HAP-1 (cell line): Measurements from ENCODE around the gene CEBPE.

Experiments used
- DNase-seq, 2 experiments: peaks; one replicate each; pipeline ENCODE4 v3.0.0-alpha.2; 2016 to 2020; ENCODE audit warnings: low spot score in 2 of 2
- H3K27me3 ChIP-seq: fragments of 250-450 bp; sonication (Bioruptor Pico); 2 replicates; pipeline ENCODE4 v1.5.1; 2020; ENCODE audit warnings: low read depth, mild to moderate bottlenecking, moderate library complexity
- H3K36me3 ChIP-seq: fragments of 250-450 bp; sonication (Bioruptor Pico); replicated peaks from 2 replicates; pipeline ENCODE4 v1.5.1; 2020; ENCODE audit warnings: mild to moderate bottlenecking
- H3K4me1 ChIP-seq: fragments of 250-450 bp; sonication (Bioruptor Pico); 2 replicates; pipeline ENCODE4 v1.5.1; 2020; ENCODE audit warnings: mild to moderate bottlenecking
- H3K4me3 ChIP-seq: fragments of 250-450 bp; sonication (Bioruptor Pico); 2 replicates; pipeline ENCODE4 v1.5.1; 2020; ENCODE audit warnings: mild to moderate bottlenecking, moderate library complexity
- H3K9me3 ChIP-seq: fragments of 250-450 bp; sonication (Bioruptor Pico); 2 replicates; pipeline ENCODE4 v1.5.1; 2020; ENCODE audit warnings: mild to moderate bottlenecking, moderate library complexity
- in situ Hi-C: fragments of 300-500 bp; cut with MboI; formaldehyde crosslinking; loops from 3 replicates; pipeline ENCODE4 v1.14.3; 2020; ENCODE audit warnings: low sequenced_read_pairs, inconsistent platforms, mixed read lengths

CEBPE gene

DNA sequence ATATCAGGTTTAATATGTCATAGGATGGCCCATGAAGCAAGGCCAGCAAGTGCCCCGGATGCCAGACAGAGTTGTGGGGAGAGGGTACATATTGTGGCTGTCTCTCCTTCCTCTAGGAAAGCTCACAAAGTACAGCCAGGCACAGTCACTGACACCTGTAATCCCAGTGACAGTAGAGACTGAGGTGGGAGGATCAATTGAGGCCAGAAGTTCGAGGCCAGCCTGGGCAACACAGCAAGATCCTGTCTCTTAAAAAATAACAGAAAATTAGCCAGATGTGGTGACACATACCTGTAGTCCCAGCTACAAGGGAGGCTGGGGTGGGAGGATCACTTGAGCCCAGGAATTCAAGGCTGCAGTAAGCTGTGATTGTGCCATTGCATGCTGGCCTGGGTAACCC, 32.3 kb upstream of the CEBPE start:
- Histone ChIP-seq H3K27me3 (no peaks in the 10 kb centered on the region), H3K36me3 (no peaks in the 10 kb centered on the region), H3K4me3 (no peak overlapping the region), H3K4me1 (no peaks in the 10 kb centered on the region), H3K9me3 (no peaks in the 10 kb centered on the region)
- DNase-seq: no peak
- in situ Hi-C loops: no loop called here

- Histone ChIP-seq H3K27me3 (no peaks in the 10 kb centered on the region), H3K36me3 (no peaks in the 10 kb centered on the region), H3K4me1 (no peaks in the 10 kb centered on the region), H3K9me3 (no peaks in the 10 kb centered on the region), H3K4me3 (no peak overlapping the region)
- in situ Hi-C loops: no loop called here
- no peak for DNase-seq
Measured at GRCh38 chr14:23149745-23150144, 30.7 kb upstream of the CEBPE start.

DNA sequence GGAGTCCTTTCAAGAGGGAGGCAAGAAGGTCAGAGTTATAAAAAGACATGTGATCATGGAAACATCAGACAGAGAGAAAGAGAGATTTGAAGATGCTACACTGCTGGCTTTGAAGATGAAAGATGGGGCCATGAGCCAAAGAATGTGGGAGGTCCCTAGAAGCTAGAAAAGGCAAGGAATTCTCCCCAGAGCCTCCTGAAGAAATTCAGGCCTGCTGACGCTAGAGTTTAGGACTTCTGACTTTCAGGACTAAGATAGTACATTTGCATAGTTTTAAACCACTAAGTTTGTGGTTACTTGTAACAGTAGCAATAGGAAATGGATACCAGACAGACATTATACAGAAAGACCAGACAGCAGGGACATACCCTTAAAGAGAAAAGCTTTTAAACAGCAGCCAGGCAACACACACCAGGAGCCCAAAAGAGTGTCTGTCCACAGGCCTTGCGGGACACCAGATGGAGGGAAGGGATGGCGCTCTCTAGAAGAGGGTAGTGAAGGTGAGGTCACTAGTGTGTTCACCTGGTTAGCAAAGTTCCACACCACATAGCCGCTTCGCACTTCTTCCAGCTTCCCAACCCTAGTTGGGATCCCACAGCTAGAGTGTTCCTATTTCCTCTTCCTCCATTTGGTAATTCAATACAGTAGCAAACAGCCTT, 29.7 kb upstream of the CEBPE start:
- Histone ChIP-seq H3K27me3 (no peaks in the 10 kb centered on the region), H3K9me3 (no peaks in the 10 kb centered on the region), H3K36me3 (no peaks in the 10 kb centered on the region), H3K4me3 (no peak overlapping the region), H3K4me1 (no peaks in the 10 kb centered on the region)
- no peak for DNase-seq
- in situ Hi-C loops: no loop called here

- no peak overlapping the region for H3K4me3 ChIP-seq
- H3K9me3 ChIP-seq: no peaks in the 10 kb centered on the region
- no peaks in the 10 kb centered on the region for H3K36me3 ChIP-seq
- no peaks in the 10 kb centered on the region for H3K27me3 ChIP-seq
- peaks cover under 1% of the 10 kb centered on the region for H3K4me1 ChIP-seq
- in situ Hi-C loops: no loop called here
- DNase-seq: no peak
Measured at GRCh38 chr14:23147676-23148075, 28.6 kb upstream of the CEBPE start.

DNA sequence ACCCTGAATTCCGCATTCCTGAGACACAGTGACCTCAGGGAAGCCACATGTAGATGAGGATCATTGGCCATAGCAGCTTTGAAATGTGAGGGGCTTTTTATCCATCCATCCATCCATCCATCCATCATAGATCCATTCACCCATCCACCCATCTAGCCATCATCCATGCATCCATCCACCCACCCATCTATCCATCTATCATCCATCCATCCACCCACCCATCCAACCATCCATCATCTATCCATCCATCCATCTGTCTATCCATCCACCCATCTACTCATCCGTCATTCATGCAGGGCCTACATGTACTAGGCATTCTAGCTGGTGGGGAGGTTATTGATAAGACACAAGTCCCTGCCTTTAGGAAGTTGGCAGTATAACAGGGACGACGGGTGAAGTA, 27.9 kb upstream of the CEBPE start:
- H3K9me3 ChIP-seq: no peaks in the 10 kb centered on the region
- no peaks in the 10 kb centered on the region for H3K27me3 ChIP-seq
- in situ Hi-C loops: no loop called here
- H3K4me1 ChIP-seq: peaks cover 8% of the 10 kb centered on the region
- no peak overlapping the region for H3K4me3 ChIP-seq
- H3K36me3 ChIP-seq: no peaks in the 10 kb centered on the region
- DNase-seq: no peak

GRCh38 chr14:23146351-23146910, 27.4 kb upstream of the CEBPE start:
- no peaks in the 10 kb centered on the region for H3K36me3 ChIP-seq
- in situ Hi-C loops: no loop called here
- no peak overlapping the region for H3K4me3 ChIP-seq
- H3K4me1 ChIP-seq: peaks cover 12% of the 10 kb centered on the region
- no peaks in the 10 kb centered on the region for H3K27me3 ChIP-seq
- DNase-seq: no peak
- H3K9me3 ChIP-seq: no peaks in the 10 kb centered on the region

GRCh38 chr14:23145794-23146350, 26.8 kb upstream of the CEBPE start:
- in situ Hi-C loops: no loop called here
- Histone ChIP-seq H3K9me3 (no peaks in the 10 kb centered on the region), H3K27me3 (no peaks in the 10 kb centered on the region), H3K36me3 (no peaks in the 10 kb centered on the region), H3K4me3 (no peak overlapping the region), H3K4me1 (peaks cover 12% of the 10 kb centered on the region)
- no peak for DNase-seq

GRCh38 chr14:23143911-23144310, 24.9 kb upstream of the CEBPE start:
- H3K36me3 ChIP-seq: no peaks in the 10 kb centered on the region
- peaks cover 12% of the 10 kb centered on the region for H3K4me1 ChIP-seq
- H3K4me3 ChIP-seq: no peak overlapping the region
- in situ Hi-C loops: no loop called here
- H3K27me3 ChIP-seq: no peaks in the 10 kb centered on the region
- DNase-seq: no peak
- no peaks in the 10 kb centered on the region for H3K9me3 ChIP-seq

GRCh38 chr14:23142826-23143225, 23.8 kb upstream of the CEBPE start:
- peaks cover 12% of the 10 kb centered on the region for H3K4me1 ChIP-seq
- H3K36me3 ChIP-seq: no peaks in the 10 kb centered on the region
- no peak overlapping the region for H3K4me3 ChIP-seq
- in situ Hi-C loops: no loop called here
- DNase-seq: no peak
- H3K27me3 ChIP-seq: no peaks in the 10 kb centered on the region
- no peaks in the 10 kb centered on the region for H3K9me3 ChIP-seq

- no peaks in the 10 kb centered on the region for H3K27me3 ChIP-seq
- no peaks in the 10 kb centered on the region for H3K36me3 ChIP-seq
- no peak overlapping the region for H3K4me3 ChIP-seq
- H3K4me1 ChIP-seq: peaks cover 12% of the 10 kb centered on the region
- in situ Hi-C loops: no loop called here
- DNase-seq: peak; percentile 74 to 86
- no peaks in the 10 kb centered on the region for H3K9me3 ChIP-seq
Measured at GRCh38 chr14:23141706-23142444, 22.8 kb upstream of the CEBPE start.

DNA sequence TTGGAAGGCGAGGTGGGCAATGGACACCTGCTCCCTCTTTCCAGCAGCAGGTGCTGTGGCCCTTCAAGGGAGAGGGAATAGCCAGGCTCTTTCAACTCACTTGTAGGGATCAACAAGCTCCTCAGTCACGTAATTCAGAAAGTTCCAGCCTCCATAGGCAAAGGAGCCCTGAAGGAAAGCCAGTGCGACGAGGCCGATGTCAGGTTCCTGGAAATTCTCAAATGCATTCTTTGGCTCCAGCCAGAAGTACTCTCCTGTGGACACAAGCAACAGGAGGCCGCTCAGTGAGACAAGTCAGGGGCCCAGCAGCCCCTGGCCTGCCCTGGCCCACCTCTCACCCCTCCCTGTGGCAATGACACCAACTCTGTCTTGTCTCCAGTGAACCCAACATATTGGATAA, 21.3 kb upstream of the CEBPE start:
- Histone ChIP-seq H3K27me3 (no peaks in the 10 kb centered on the region), H3K36me3 (no peaks in the 10 kb centered on the region), H3K4me3 (no peak overlapping the region), H3K4me1 (peaks cover 12% of the 10 kb centered on the region), H3K9me3 (no peaks in the 10 kb centered on the region)
- in situ Hi-C loops: no loop called here
- DNase-seq: no peak

DNA sequence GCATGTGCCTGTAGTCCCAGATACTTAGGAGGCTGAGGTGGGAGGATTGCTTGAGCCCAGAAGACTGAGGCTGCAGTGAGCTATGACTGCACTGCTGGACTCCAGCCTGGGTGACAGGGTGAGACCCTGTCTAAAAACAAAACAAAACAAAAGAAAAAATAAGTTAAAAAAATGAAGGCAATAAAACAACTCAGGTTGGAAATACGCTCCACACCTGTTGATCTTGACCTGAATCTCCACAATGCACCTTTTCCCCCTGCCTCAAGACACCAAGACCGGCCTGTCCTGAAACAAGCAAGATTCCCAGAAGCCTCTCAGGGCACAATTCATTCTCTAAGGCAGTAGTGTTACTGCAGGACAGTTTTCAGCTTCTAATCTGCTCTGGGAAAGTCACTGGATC, 20.8 kb upstream of the CEBPE start:
- Histone ChIP-seq H3K36me3 (no peaks in the 10 kb centered on the region), H3K4me3 (no peak overlapping the region), H3K27me3 (no peaks in the 10 kb centered on the region), H3K9me3 (no peaks in the 10 kb centered on the region), H3K4me1 (peaks cover 12% of the 10 kb centered on the region)
- in situ Hi-C loops: no loop called here
- DNase-seq: no peak

DNA sequence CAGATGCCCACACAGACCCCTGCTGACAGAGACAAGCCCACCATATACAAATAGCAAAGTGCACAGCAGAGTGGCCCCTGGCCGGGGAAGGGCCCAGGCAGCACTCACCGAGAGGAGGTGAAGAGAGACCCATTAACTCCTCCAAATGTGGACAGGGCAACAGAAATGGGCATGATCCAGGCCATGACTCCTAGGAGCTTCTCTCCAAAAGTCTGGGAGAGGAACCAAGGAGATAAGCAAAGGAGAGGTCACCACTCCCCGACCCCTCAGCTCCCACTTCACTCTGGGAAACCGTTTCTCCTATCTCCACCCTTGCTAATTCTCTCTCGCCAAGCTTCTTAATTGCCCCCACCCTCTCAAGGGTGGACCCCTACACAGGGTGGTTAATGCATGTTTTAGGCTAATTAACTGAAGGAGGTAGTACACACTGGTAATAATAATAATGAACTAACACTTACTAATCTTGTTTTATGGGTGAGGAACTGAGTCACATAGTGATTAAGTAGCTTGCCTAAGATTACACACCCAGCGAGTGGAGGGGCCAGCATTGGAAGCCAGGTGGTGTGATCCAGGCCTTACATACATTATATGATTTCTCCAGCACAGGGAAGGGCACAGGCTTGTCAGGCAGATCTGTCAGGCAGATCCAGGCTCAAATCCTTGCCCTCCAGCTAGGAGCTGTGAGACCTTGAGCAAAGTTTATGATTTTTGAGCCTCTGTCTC, 18.9 kb upstream of the CEBPE start:
- Histone ChIP-seq H3K4me1 (peaks cover 12% of the 10 kb centered on the region), H3K36me3 (no peaks in the 10 kb centered on the region), H3K9me3 (no peaks in the 10 kb centered on the region), H3K4me3 (no peak overlapping the region), H3K27me3 (no peaks in the 10 kb centered on the region)
- in situ Hi-C loops: no loop called here
- no peak for DNase-seq
